Body of pancreas (tissue), 4 donors: Measurements from ENCODE around the gene TTC39C.

ENCODE experiments used
- POLR2A ChIP-seq, 3 donors: fragments of 450-650 bp; IDR thresholded peaks; one replicate each; pipeline ENCODE4 v1.6.1; 2016; ENCODE audit warnings: antibody characterized with exemption in 3 of 3, mild to moderate bottlenecking in 2 of 3
- TF ChIP-seq, protein P1 (sequence below), 7 experiments: fragments of 450-650 bp in 4 of 7; fragments of 200-600 bp in 3 of 7; sonication (generic) in 3 of 7; IDR thresholded peaks; one replicate each; pipeline ENCODE4 v1.5.1; 2016 to 2019; ENCODE audit warnings: antibody characterized with exemption in 7 of 7

DNA sequence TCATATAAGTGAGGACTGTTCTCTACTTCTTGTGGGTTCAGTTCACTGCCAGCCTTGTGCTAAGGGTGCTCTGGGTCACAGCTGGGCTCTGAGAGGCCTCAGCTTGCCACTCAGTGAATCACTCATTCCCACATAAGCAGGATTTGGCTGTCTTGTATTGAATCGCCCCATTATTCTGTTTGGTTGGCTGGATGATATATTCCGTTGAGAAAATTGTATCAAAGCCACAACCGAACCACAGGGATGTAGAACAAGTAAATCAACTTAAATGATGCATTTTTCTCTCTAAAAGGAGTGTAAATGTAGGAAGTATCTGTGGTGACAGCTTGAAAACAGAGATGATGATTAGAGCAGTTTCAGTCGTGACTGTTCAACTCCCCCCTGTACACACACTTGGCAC, 39.6 kb downstream of the TTC39C start:
- TF ChIP-seq, protein P1, sequence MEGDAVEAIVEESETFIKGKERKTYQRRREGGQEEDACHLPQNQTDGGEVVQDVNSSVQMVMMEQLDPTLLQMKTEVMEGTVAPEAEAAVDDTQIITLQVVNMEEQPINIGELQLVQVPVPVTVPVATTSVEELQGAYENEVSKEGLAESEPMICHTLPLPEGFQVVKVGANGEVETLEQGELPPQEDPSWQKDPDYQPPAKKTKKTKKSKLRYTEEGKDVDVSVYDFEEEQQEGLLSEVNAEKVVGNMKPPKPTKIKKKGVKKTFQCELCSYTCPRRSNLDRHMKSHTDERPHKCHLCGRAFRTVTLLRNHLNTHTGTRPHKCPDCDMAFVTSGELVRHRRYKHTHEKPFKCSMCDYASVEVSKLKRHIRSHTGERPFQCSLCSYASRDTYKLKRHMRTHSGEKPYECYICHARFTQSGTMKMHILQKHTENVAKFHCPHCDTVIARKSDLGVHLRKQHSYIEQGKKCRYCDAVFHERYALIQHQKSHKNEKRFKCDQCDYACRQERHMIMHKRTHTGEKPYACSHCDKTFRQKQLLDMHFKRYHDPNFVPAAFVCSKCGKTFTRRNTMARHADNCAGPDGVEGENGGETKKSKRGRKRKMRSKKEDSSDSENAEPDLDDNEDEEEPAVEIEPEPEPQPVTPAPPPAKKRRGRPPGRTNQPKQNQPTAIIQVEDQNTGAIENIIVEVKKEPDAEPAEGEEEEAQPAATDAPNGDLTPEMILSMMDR (IDR thresholded peaks at IDR 0.05) = no peak
- no peak for TF ChIP-seq POLR2A (IDR thresholded peaks at IDR 0.05)
